HL-60 (cell line): Measurements from ENCODE around the gene SS18.

Experiments
- CTCF ChIP-seq: IDR thresholded peaks from one replicate; pipeline ENCODE4 v1.5.1; 2011; ENCODE audit warnings: low read length, control low read depth, inconsistent platforms; ENCODE audit not compliant: insufficient read depth
- GABPA ChIP-seq: IDR thresholded peaks from 2 replicates; pipeline ENCODE4 v1.6.1; 2012; ENCODE audit warnings: low read depth
- POLR2AphosphoS5 ChIP-seq: IDR thresholded peaks from 2 replicates; pipeline ENCODE4 v1.6.1; 2012; ENCODE audit warnings: low read depth
- REST ChIP-seq: IDR thresholded peaks from 2 replicates; pipeline ENCODE4 v1.6.1; 2012; ENCODE audit warnings: low read depth; ENCODE audit not compliant: insufficient replicate concordance
- SPI1 ChIP-seq: IDR thresholded peaks from 2 replicates; pipeline ENCODE4 v1.6.1; 2012; ENCODE audit warnings: low read depth, mild to moderate bottlenecking, borderline replicate concordance

GRCh38 chr18:26133652-26134051, 43.2 kb upstream of the SS18 start, which contains the start of gene PSMA8:
- TF ChIP-seq REST (no peak), POLR2AphosphoS5 (no peak), CTCF (no peak), SPI1 (no peak), GABPA (no peak)
